HG02981 (cell line): ENCODE measurements around the gene ANTKMT.
"Not testable (repeated sequence)": the region's sequence is repeated elsewhere in the genome, so short reads cannot be mapped to it uniquely, and the experiment has no call there.

ENCODE experiments used
- ATAC-seq: cut with Tn5 transposase; IDR thresholded peaks from one replicate; pipeline ENCODE4 v1.9.1; 2021; ENCODE audit warnings: mild to moderate bottlenecking, moderate library complexity; ENCODE audit not compliant: unreplicated experiment

ANTKMT gene

DNA sequence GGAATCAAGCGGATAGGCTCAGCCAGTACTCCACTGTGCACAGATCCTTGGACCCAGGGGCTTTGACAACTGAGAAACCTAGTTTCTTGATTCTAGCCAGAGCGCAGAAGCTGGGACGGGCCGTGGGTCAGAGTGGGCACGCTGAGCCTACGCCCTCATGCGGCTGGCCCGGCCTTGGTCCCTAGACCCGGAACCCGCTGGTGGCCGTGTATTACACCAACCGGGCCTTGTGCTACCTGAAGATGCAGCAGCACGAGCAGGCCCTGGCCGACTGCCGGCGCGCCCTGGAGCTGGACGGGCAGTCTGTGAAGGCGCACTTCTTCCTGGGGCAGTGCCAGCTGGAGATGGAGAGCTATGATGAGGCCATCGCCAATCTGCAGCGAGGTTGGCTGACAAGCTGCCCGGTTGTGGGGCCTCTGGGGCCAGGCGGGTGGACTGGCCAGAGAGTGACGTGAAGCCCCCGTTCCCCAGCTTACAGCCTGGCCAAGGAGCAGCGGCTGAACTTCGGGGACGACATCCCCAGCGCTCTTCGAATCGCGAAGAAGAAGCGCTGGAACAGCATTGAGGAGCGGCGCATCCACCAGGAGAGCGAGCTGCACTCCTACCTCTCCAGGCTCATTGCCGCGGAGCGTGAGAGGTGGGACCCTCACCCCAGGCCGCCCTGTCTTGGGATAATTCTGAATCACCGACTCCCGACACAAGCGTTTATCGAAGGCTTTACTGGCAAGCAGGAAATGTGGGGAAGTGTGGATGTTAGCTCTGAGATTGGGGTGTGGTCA is 39.8 kb upstream of the ANTKMT start:
- no peak for ATAC-seq

DNA sequence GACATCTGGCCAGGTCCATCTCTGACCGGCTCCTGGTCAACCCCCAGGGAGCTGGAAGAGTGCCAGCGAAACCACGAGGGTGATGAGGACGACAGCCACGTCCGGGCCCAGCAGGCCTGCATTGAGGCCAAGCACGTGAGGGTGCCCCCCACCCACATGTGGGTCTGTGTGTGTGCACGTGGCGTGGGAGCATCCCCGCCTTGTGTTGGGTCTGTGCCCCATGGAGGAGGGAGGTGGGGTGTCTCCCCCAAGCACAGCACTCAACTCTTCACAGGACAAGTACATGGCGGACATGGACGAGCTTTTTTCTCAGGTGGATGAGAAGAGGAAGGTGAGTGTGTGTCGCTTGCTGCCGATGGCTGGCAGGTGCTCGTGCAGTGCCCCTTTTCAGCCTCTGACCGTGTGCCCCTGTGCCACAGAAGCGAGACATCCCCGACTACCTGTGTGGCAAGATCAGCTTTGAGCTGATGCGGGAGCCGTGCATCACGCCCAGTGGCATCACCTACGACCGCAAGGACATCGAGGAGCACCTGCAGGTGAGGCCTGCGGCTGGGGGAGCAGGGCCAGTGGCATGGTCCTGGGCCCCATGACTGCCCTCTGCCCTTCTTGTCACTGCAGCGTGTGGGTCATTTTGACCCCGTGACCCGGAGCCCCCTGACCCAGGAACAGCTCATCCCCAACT is 39.1 kb upstream of the ANTKMT start:
- no peak for ATAC-seq

DNA sequence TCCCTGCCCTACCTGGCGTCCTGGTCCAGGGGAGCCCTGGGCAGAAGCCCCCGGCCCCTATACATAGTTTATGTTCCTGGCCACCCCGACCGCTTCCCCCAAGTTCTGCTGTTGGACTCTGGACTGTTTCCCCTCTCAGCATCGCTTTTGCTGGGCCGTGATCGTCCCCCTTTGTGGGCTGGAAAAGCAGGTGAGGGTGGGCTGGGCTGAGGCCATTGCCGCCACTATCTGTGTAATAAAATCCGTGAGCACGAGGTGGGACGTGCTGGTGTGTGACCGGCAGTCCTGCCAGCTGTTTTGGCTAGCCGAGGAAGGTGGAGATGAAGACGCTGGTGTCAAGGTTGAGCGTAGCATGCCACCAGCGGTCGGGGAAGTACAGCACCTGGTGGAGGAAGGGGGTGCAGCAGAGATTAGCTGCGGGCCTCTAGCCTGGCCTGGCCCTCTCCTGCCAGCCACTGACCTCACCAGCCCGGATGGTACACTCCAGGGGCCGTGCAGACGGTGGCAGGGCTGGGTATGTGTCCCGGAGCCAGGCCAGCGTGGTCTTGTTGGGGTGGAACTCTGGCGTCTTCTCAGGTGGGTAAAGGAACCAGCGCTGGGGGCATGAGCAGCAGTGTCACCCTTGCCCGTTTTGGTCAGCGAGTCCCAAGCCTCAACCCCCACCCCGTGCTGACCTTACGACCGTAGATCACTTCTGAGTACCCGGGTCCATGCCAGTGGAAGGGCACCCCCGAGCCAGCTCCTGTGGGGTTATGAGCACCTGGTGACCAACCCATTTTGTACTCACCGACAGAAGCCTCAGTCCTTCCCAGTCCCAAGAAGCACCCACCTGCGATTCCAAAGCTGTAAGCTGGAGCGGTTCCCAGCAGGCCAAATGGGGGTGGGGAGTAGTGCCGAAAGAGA is 38.2 kb upstream of the ANTKMT start:
- ATAC-seq: no peak

DNA sequence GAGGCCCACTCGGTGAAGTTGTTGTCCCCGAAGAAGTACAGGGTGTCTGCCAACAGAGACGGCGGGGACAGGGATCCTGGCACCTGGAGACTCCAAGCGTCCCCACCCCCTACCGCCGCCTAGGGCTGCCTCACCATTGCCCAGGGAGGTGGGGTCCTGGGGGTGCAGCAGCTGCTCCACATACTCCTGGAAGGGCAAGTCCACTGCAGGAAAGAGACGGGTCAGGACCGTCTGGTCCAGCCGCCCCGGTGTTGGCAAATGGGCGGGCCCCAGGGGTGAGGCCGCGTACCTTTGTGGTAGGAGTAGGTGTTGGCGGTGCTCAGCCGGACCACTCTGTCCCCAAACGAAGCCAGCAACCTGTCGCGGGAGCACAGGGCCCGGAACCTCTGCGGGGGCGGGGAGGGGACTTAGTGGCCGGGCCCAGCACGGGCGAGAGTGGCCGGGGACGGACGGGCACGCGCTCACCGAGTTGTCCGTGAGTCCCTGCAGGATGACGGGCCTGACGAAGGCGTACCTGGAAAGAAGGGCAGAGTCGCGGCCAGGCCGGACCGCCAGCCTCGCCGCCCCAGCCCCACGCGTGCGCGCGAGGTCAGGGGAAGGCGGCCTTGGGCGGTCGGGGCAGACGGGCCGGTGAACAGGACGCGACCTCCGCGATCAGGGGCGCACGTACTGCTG is 37.4 kb upstream of the ANTKMT start:
- ATAC-seq: no peak

DNA sequence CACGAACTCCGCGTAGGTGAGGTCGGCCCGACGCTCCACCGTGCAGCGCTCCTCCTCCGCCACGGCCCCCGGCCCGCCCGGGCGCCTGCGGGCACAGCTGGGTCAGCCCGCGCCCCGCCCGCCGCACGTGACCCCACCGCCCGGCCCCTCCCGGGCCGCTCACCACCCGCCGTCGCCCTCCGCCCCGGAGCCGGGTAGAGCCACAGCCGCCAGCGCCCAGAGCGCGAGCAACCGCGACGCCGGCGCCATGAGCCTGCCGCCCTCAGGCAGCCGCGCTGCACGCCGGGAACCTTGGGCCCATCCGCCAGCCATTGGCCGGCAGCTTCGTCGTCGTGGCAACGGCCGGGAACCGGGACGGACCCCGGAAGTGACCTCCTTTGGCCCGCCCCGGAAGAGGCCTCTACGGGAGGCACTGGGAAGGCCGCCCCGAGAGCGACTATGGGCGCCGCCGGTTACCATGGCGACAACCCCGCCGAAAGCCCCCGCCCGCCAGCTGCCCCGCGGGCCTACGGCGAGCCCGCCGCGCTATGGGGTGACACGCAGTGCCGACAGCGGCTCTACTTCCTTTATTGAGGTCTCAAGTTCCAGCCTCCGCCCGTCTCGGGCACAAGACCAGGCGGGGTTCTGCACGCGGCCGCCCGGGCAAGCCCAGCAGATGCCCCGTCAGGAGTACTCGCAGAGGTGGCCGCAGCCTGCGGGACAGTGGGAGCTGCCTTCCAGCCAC is 36.7 kb upstream of the ANTKMT start, which contains the start of gene JMJD8:
TSS of gene JMJD8 (minus strand) at position 264 of the 724 bp plus-strand sequence. CDS start at position 249, 15 bp downstream.
- peak; percentile 60 for ATAC-seq

DNA sequence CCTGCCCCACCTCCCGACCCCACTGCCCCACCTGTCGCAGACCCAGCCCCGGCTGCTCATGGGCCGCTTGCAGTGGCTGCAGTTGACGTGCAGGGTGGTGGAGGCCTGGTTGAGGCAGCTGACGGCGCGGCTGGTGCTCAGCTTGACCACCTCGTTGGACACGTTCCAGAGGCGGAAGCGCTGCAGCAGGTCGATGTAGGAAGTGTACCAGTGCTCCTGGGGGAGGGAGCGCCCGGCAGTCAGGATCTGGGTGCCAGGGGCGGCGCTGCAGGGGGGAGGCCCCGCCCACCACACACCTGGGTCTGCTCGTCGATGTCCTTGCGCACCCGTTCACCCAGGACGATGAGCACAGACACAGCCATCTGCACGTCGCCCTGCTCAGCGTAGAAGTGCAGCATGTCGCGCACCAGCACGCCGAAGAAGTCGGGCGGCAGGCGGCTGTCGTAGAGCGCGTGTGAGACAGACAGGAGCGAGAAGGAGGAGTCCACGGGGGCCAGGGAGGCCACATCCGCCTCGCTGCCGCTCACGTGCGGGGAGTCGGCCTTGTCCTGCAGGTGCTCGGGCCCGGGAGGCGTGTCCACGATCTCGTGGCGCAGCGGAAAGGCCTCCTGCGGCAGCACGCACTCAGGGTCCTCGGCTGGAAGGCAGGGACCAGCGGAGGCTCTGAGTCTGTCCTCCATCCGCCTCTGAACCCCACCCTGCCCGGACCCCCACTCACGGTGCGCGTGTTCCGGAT is 35.8 kb upstream of the ANTKMT start:
- no peak for ATAC-seq

DNA sequence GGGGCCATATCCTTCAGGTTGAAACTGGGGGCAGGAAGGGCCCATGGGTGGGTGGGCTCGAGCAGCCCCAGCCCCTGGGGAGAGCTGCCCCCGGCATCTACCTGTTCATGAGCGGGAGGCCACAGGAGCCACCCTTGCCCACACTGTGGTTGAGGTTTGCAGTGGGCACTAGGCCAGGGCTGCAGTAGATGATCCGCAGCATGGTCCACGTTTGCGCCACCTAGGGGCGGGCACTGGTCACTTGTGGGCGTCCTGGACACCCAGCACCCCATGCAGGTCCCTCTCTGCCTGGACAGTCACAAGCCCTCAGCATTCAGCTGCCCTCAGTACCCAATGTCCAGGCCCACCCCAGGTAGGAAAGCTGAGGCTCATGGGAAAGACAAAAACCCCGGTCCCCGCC is 35.0 kb upstream of the ANTKMT start:
- ATAC-seq: no peak

DNA sequence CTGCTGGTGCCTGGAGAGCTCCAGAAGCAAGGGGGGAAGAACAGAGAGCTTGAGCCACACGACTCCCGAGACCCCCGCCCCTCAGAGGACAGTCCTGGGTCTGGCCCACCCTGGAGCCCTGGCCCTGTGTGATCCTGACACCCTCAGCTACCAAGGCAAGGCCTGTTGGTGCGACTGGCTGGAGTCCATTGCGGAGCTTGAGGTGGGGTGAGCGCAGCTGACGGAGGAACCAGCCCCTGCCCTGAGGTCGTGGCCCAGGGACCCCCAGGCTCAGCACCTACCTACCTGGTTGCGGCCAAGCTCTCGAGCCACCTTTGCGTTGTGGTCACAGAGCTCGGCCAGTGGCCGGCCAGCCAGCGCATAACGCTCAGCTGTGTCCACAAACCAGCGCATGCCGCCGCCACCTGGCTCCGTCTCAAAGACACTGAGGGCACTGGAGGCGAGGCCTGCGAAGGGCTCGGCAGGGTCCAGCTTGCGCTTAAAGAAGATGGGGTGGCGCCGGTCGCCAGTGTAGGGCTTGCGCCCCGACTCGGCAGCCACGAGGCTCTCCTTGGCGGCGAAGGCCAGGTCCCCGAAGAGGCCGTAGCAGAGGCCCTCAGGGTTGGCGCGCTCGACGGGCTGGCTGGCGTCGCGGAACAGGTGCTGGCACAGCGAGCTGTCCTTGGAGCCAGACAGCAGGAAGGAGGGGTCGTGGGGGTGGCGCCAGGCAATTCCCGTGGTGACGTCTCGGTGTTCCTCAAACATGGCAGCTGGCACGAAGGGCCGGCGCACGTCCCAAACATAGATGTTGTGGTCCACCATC is 34.3 kb upstream of the ANTKMT start:
- no peak for ATAC-seq

DNA sequence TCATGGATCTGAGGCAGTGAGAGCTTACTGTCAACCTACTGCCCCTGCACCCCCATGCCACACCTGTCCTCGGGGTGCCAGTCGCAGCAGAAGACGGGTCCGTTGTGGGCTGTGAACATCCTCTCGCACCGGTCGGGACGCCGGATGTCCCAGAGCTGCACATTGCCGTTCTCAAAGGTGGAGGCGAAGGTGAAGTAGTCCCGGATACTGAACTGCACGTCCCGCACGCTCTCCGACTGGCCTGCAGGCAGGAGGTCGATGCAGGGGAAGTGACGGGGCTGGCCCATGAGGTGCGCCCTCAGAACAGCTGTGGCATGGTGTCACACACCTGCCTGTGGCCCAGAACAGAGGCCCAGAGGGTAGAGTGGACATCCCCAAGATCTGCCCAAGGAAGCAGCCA is 33.4 kb upstream of the ANTKMT start:
- no peak for ATAC-seq

DNA sequence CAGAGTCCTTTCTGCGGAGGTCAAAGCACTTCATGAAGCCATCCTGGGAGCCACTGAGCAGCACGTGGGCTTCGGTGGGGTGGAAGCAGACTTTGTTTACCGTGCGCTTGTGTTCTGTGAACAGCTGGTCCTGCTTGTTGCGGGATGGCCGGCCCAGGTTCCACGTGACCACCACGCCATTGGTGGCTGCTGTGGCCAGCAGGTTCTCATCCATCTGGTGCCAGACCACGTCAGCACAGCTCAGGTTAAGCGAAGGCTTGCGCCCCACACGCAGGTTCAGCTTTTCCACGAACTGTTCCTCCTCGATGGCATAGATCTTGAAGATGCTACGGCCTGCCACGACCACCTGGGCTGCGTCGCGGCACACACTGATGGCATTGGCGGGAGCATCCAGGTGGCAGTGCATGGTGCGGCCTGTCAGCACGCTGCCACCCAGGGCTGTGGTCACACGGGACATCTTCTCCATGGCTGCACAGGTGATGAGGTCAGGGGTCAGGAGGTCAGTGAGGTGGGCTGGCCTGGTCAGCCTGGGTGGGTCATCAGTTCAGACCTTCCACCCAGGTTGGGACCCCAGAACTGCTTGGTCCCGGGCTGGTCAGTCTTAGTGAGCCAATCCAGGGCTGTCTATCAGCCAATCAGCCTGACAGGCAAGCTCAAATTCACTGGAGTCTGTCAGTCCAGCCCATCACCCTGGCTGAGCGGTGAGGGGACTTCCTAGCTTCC is 31.6 kb upstream of the ANTKMT start:
- no peak for ATAC-seq

DNA sequence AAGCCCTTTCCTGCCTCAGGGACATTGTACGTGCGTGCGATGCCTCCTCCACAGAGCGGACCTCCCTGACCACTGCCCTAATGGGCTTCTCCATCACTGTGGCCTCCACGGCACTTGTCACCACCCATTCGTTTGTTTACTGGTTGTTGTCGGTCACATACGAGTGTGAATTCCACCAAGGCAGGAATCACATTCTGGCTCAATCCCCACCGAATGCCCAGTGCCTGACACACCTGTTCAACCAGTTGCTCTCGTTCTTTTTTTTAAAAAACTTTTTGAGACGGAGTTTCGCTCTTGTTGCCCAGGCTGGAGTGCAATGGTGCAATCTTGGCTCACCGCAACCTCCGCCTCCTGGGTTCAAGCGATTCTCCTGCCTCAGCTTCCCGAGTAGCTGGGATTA is 29.7 kb upstream of the ANTKMT start:
- not testable (repeated sequence) for ATAC-seq

DNA sequence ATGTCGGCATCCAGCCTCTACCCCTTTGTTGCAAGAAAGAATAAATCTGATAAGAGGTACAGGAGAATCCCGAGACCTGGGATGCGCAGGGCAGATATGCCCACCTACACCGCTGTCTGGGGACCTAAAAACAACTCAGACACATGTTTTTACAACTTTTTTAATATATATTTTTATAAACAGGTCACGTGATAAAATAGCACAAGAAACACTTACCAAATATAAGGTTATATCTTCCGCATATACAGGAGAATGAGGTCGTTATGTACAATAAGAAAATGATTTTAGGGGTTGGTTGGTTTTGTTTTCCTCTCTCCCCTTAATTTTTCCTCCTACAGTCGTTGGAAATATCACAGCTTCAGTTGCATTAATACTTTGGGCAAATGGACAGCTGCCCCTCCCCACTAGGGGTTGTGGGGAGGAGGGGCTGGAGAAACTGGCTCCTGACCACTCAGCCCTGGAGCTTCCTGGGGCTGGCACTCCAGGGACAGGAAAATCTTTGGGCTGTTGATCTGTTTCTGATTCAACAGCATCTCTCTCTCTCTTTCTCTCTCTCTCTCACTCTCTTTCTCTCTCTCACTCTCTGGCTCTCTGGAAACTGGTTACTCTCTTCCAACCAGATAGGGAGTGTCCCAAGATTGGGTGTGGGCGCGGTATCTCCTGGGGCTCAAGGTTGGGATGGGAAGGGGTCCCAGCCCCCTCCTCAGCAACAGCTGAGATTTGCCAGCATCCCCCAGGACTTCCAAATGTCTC is 28.4 kb upstream of the ANTKMT start:
- ATAC-seq: no peak

DNA sequence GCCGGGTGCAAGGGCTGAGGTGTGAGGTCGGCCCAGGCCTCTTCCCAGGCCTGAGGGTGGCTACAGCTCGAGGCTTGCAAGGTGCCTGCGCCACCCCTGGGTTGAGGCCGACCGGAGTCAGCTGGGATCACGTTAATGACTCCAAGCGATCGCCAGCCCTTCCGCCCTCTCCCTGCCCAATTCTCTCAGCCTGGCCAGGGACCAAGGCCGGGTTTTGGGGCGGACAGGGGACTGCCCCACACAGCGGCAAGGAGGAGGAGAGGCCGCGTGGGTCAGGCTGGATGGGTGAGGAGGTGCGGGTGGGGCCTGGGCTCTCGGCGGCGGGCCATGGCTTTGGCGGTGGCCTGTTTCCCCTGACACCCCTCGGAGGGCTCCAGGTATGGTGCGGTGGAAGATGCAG is 27.6 kb upstream of the ANTKMT start:
- ATAC-seq: no peak

DNA sequence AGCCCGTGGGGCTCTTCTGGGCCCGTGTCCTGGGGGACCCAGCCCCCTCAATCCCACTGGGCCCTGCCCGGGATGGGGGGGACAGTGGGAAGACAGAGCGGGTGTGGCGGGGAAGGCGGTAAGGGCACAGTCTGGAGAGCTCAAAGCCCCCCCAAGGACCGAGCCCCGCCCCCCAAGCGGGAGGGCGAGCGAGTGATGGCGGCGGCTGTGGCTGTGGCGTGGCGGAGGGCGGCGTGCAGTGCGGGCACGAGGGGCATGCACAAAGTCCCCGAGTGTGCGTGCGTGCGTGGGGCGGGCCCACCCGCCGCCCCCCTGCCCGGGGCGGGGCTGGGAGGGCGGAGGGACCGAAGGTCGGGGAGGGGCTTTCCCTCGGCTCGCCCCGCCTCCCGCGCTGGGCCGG is 27.2 kb upstream of the ANTKMT start:
- no peak for ATAC-seq

DNA sequence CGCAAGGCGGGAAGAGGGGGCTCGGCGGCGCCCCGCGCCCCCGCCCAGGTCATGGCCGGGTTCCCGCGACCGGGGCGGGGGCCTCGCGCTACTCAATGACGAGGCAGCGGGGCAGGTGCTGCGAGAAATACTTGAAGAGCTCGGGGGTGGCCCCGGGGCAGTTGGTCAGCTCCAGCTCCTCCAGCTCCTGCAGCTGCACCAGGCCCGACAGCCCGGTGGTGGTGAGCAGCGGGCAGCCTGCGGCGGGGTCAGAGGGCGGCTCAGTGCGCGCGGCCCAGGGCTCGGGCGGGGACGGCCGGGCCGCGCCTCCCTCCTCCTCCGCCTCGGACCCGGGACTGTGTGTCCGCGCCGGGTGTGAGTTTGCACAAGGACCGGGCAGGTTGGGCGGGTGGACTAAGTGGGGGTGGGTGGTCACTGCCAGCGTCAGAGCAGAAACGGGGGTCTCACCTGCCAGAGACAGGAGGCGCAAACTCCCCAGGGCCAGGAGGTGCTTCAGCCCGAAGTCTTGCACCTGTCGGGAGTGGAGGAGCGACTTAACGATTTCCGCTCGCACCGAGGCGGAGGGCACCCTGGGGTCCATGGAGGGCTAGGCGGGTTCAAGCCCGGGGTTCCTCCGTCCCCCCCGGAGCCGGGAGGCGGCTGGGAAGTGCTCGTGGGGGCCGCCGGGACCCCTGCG is 26.6 kb upstream of the ANTKMT start:
- no peak for ATAC-seq

DNA sequence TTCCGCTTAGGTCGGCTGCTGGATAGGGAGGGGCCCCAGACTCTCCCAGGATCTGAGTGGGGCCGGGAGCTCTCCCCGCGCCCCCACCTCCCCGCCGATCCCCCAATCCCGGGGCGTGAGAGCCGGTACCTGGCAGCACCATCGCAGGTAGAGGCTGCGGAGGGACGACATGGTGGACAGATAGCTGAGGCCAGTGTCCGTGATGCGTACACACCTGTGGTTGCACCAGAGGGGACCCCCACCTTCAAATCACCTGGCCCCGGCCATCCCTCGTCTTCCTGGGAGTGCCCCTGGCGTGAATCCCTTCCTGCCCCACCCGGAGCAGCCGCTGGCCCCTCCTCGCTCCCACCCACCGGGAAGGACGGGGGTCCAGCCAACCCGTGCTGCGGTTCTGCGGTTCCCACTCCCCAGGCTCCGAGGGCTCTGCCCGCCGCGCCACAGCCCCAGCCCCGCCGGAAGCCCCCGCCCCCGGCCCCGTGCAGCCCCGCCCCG is 26.0 kb upstream of the ANTKMT start:
- no peak for ATAC-seq
